ENCODE measurements around the gene GSS.

GSS gene

GRCh38 chr20:34992751-34993417 is 37.3 kb upstream of the GSS start:
- no peak for DNase-seq

GRCh38 chr20:34990661-34991214 is 35.1 kb upstream of the GSS start:
- no peak for DNase-seq

- DNase-seq, result no peak
These were observed 34.6 kb upstream of the GSS start for GRCh38 chr20:34990231-34990630.

DNA sequence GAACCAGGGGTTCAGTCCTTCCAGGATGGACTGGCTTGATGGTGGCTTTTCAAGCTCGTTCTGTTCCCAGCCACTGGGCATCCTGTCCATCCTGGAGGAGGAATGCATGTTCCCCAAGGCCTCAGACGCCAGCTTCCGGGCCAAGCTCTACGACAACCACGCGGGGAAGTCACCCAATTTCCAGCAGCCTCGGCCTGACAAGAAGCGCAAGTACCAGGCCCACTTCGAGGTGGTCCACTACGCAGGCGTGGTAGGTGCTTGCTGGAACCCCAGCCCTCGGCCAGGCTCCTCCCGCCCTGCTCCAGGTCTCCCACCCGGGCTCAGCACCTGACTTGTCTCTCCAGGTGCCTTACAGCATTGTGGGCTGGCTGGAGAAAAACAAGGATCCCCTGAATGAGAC is 34.1 kb upstream of the GSS start:
- DNase-seq, result no peak

GRCh38 chr20:34989118-34989517 is 33.5 kb upstream of the GSS start:
- no peak for DNase-seq

DNA sequence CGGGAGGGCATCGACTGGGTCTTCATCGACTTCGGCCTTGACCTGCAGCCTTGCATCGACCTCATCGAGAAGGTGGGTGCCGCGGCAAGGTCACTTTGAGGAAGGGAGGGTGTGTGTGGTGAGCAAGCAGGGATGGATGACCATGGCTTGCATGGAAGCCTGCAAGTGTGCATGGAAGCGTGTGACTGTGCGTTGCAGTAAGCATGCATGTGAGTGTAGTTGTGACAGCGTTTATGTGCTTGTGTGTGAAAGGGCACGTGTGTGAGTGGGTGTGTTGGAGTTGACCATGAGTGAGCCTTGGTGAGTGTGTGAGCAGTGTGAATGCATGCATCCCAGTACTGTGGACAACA is 32.6 kb upstream of the GSS start:
- no peak for DNase-seq

- DNase-seq, result no peak
These were observed 31.9 kb upstream of the GSS start for GRCh38 chr20:34987288-34988190.

- DNase-seq, result no peak
These were observed 31.0 kb upstream of the GSS start for GRCh38 chr20:34986311-34987287.

- DNase-seq, result no peak
These were observed 30.1 kb upstream of the GSS start for GRCh38 chr20:34985461-34986310.

DNA sequence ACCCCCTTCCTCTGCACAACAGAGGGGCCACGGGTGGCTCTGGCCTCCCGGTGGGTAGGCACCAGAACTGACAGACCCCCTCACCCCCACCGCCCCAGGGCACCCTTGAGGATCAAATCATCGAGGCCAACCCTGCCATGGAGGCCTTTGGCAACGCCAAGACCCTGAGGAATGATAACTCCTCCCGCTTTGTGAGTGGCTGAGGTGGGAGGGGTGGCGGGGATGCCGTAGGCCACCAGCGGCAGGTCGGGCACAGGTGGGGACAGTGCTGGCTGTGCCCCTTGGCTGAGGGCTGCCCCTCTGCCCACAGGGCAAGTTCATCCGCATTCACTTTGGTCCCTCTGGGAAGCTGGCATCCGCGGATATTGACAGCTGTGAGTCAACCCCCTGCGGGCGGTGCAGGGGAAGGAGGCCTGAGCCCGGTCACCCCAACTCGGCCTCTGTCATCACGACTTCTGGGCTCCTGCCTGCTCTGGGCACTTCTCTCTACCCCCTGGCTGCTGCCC is 29.2 kb upstream of the GSS start:
- no peak for DNase-seq

DNA sequence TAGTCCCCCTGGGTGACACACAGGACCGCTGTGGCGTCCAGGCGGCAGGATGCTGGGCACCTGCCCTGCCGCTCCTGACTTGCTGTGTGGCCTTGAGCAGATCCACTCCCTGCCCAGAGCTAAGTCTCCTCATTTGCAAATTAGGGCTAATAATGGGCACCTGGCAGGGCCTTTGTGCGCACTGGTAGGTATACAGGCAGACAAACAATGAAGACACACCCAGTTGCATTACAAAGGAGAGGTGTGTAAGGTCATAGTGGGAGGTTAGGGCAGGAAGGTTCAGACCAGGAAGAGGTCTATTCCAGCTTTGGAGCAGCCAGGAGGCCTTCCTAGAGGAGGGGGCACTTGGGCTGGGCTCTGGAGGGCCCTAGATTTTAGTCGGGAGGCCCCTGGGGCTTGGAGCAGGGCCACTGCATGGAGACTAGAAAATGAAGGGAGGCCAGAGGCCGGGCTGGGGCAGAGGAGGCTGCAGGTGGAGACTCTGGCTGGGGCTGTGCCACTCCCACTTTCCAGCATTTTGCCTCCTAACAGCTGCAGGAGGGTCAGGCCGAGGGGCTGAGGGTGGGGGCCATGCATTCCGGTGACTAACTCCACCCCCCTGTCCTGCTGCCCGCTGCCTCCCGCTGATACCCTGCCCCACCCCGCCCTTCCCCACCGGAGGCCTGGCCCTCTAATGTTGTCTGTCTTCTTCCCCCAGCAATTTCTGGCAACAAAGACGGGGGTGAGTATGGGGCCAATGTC is 28.6 kb upstream of the GSS start:
- DNase-seq, result no peak

- no peak for DNase-seq
These were observed 27.6 kb upstream of the GSS start for GRCh38 chr20:34983089-34983820.

DNA sequence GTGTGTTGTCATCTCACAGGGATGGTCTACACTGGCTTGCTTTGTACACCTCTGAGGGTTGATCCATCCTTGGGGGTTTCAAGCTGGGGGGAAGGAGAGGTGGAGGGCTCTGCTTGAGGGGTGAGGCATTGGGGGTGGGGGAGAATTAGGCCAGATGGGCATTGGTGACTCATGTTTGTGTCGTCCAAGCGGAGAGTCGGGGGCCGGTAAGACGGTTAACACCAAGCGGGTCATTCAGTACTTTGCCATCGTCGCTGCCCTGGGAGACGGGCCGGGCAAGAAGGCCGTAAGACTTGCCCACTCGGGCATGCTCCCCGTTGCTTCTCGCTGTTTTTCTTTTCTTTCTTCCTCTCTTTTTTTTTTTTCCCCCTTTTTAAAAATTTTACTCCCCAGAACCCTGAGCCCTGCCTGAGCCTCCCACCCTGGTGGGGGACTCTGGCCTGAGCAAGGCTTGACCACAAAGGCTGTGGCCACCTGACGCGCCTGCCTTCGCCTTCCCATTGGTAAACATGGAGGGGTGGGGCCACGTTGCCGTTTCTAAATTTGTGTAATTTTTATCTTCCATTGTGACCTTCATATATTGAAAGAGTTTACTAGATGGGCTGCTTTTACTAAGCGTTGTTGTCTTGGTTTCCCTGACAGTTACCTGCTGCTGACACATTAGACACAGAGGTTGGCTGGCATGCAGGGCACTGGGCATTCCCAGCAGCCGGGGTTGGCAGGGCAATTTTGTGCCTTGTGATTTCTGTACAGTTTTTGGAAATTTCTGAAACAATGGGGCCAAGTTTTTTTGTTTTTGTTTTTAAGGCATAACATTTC is 26.9 kb upstream of the GSS start:
- DNase-seq, result no peak

GRCh38 chr20:34980543-34981233 is 25.1 kb upstream of the GSS start:
- no peak for DNase-seq

DNA sequence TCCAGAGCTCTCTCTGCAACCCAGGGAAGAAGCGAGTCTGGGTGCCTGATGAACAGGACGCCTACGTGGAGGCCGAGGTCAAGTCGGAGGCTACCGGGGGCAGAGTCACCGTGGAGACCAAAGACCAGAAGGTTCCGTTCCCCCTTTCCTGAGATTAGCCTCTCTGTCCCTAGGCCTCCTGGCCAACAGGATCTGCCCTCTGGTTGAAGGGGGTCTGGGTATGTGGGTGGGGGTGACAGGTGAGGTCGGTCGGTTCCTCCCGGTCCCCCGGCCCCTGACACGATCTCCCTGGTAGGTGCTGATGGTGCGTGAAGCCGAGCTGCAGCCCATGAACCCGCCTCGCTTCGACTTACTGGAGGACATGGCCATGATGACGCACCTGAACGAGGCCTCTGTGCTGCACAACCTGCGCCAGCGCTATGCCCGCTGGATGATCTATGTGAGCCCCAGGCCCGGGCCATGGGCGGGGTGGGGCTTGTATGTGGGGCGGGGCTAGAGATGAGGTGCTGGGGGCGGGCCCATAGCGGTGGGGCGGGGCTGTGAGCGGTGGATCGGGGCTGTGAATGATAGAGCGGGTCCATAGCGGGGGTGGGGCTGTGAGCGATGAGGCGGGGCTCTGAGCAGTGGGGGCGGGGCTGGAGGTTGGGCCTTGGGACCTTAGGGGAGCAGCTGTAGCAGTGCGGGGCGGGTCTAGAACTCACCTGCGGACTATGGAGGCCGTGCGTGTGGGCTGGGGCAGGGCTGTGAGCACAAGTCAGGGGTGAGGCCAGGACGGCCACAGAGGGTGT is 24.0 kb upstream of the GSS start:
- DNase-seq, result no peak

DNA sequence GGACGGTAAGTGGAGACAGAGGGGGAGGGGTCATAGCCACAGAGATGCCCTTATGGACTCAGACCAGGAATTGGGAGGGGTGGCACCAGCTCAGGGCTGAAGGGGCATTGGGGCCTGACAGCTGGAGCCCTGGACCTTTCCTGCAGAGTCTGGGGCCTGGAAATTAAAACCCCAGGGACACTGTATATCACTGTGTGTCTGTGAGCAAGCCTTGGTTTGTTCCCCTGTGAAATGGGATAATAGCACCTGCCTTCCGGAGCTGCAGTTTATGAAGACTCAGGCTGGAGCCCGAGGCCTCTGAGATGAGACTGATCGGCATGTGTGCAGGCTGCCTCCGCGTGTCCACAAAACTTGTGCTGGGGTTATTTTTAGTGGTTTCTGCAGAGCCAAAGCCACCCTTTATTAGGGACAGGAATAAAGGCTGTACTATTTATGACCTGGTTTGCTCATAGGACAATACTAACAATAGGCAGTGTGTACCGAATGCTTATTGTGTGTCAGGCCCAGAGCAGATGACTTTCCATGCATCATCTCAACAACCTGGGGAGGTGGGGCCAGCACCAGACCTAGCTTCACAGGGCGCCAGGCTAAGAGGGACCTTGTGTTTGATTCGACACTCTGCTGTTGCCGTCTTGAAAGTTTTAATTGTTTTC is 22.6 kb upstream of the GSS start:
- DNase-seq, result no peak

All from T-helper 9 cell (primary cell).